Uterus (tissue), 2 donors: ENCODE results near the gene CLMP.

Experiments used
- POLR2A ChIP-seq, 2 donors: fragments of 450-650 bp; IDR thresholded peaks; one replicate each; pipeline ENCODE4 v1.6.1; 2016; ENCODE audit warnings: antibody characterized with exemption in 2 of 2, mild to moderate bottlenecking in 1 of 2, moderate library complexity in 1 of 2
- TF ChIP-seq, protein P1 (sequence below), 4 experiments: fragments of 200-600 bp in 2 of 4; fragments of 450-650 bp in 2 of 4; sonication (generic) in 2 of 4; IDR thresholded peaks; one replicate each; pipeline ENCODE4 v1.5.1; 2016 to 2019; ENCODE audit warnings: antibody characterized with exemption in 4 of 4, mild to moderate bottlenecking in 2 of 4, moderate library complexity in 1 of 4

DNA sequence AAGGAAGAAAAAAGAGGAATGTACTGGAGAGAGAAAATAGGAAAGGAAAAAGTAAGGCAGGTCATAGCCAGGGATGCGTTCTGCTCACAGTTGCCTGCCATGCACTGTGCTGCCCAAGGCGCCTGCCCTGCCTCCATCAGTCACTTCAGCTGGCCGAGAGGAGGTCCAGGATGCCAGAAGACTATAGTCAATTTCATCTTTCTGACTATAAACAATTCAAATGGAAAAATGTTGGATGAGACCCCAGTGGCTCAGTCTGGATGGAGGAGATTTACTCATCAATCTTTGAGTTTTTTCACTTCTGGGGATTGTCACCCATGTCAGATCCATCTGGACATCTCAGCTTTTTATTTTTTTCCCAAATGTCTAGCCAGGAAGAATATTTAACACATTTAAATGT, 36.7 kb upstream of the CLMP start:
- TF ChIP-seq, protein P1, sequence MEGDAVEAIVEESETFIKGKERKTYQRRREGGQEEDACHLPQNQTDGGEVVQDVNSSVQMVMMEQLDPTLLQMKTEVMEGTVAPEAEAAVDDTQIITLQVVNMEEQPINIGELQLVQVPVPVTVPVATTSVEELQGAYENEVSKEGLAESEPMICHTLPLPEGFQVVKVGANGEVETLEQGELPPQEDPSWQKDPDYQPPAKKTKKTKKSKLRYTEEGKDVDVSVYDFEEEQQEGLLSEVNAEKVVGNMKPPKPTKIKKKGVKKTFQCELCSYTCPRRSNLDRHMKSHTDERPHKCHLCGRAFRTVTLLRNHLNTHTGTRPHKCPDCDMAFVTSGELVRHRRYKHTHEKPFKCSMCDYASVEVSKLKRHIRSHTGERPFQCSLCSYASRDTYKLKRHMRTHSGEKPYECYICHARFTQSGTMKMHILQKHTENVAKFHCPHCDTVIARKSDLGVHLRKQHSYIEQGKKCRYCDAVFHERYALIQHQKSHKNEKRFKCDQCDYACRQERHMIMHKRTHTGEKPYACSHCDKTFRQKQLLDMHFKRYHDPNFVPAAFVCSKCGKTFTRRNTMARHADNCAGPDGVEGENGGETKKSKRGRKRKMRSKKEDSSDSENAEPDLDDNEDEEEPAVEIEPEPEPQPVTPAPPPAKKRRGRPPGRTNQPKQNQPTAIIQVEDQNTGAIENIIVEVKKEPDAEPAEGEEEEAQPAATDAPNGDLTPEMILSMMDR (IDR thresholded peaks at IDR 0.05), result no peak
- no peak for TF ChIP-seq POLR2A (IDR thresholded peaks at IDR 0.05)
